IMR-90 (cell line): ENCODE data around the gene SARS1. TPM values are rescaled to one million over a fixed set of nuclear protein-coding genes. Genes with fewer than 3 reads are reported as not detected.

Experiments used
- ATAC-seq: fragments of 200-7000 bp; cut with Tn5 transposase; 2 replicates; pipeline ENCODE4 v1.9.1; 2020; ENCODE audit warnings: low read depth, mild to moderate bottlenecking, moderate library complexity
- BruUV-seq: library from RNA; stranded (reverse); fragments of 400-500 nt; replicated peaks from 2 replicates; lab custom pipeline; 2021; lab: Mats Ljungman, UMichigan
- CTCF ChIA-PET: fragments of 300-600 bp; formaldehyde crosslinking; extraction: SDS; loops from one replicate; lab custom pipeline; 2021; ENCODE audit warnings: antibody characterized with exemption; lab: Yijun Ruan, JAX
- POLR2A ChIA-PET: fragments of 300-600 bp; sonication (Branson Sonifier 250); formaldehyde crosslinking; loops from one replicate; lab custom pipeline; 2022; ENCODE audit warnings: antibody characterized with exemption; ENCODE audit not compliant: unreplicated experiment; lab: Charles Lee
- DNase-seq: peaks from one replicate; pipeline ENCODE4 v3.0.0; 2013
- H2AFZ ChIP-seq: replicated peaks from 2 replicates; pipeline ENCODE3; 2013; ENCODE audit warnings: low read length, mild to moderate bottlenecking; ENCODE audit not compliant: poor library complexity
- H2AK5ac ChIP-seq: 2 replicates; pipeline ENCODE4 v1.6.1; 2013; ENCODE audit warnings: low read depth, low read length, inconsistent platforms
- H2AK9ac ChIP-seq: replicated peaks from 2 replicates; pipeline ENCODE3; 2013; ENCODE audit warnings: mild to moderate bottlenecking, low read depth, low read length, moderate library complexity; ENCODE audit not compliant: poor library complexity
- H2BK120ac ChIP-seq: 2 replicates; pipeline ENCODE4 v1.6.1; 2013; ENCODE audit warnings: low read depth, low read length, inconsistent platforms
- H2BK15ac ChIP-seq: 3 replicates; pipeline ENCODE4 v1.6.1; 2013; ENCODE audit warnings: low read depth, low read length, inconsistent platforms
- H2BK20ac ChIP-seq: 2 replicates; pipeline ENCODE4 v1.6.1; 2013; ENCODE audit warnings: low read depth, mild to moderate bottlenecking, inconsistent platforms, low read length, moderate library complexity
- H2BK5ac ChIP-seq: 2 replicates; pipeline ENCODE4 v1.6.1; 2013; ENCODE audit warnings: mild to moderate bottlenecking, low read depth, low read length, inconsistent platforms; ENCODE audit not compliant: poor library complexity, severe bottlenecking
- H3K14ac ChIP-seq: replicated peaks from 2 replicates; pipeline ENCODE4 v1.6.1; 2013; ENCODE audit warnings: low read depth, low read length, inconsistent platforms
- H3K18ac ChIP-seq: 2 replicates; pipeline ENCODE4 v1.6.1; 2013; ENCODE audit warnings: low read depth, low read length, control low read depth
- H3K23ac ChIP-seq: 2 replicates; pipeline ENCODE4 v1.6.1; 2013; ENCODE audit warnings: low read depth, low read length, inconsistent platforms
- H3K27ac ChIP-seq: 2 replicates; pipeline ENCODE4 v1.5.1; 2013; ENCODE audit warnings: mild to moderate bottlenecking, control low read depth, low read length; ENCODE audit not compliant: insufficient read depth
- H3K27me3 ChIP-seq: 2 replicates; pipeline ENCODE4 v1.6.1; 2013; ENCODE audit warnings: low read length; ENCODE audit not compliant: control insufficient read depth, insufficient read depth
- H3K36me3 ChIP-seq: 2 replicates; pipeline ENCODE4 v1.6.1; 2013; ENCODE audit warnings: low read length, mixed read lengths; ENCODE audit not compliant: control insufficient read depth, insufficient read depth
- H3K4ac ChIP-seq: 2 replicates; pipeline ENCODE4 v1.6.1; 2013; ENCODE audit warnings: low read depth, low read length, inconsistent platforms
- H3K4me1 ChIP-seq: 2 replicates; pipeline ENCODE4 v1.6.1; 2013; ENCODE audit warnings: low read length, mixed read lengths; ENCODE audit not compliant: control insufficient read depth, insufficient read depth
- H3K4me2 ChIP-seq: 2 replicates; pipeline ENCODE4 v1.6.1; 2013; ENCODE audit warnings: low read depth, mild to moderate bottlenecking, control low read depth, low read length, moderate library complexity
- H3K4me3 ChIP-seq: 2 replicates; pipeline ENCODE4 v1.5.1; 2013; ENCODE audit warnings: low read depth, mild to moderate bottlenecking, control low read depth, low read length, moderate library complexity; ENCODE audit not compliant: insufficient read depth
- H3K56ac ChIP-seq: 2 replicates; pipeline ENCODE4 v1.6.1; 2013; ENCODE audit warnings: low read length, inconsistent platforms; ENCODE audit not compliant: insufficient read depth; ENCODE audit errors: extremely low read depth
- H3K79me1 ChIP-seq, 2 experiments: 2 replicates each; pipeline ENCODE4 v1.6.1; 2013; ENCODE audit warnings: low read length in 2 of 2, inconsistent platforms in 1 of 2, low read depth in 1 of 2
- H3K9ac ChIP-seq: 2 replicates; pipeline ENCODE4 v1.6.1; 2013; ENCODE audit warnings: low read depth, low read length, control low read depth
- H3K9me1 ChIP-seq: 2 replicates; pipeline ENCODE4 v1.6.1; 2013; ENCODE audit warnings: low read length, inconsistent platforms; ENCODE audit not compliant: insufficient read depth
- H3K9me3 ChIP-seq: 2 replicates; pipeline ENCODE4 v1.6.1; 2013; ENCODE audit warnings: low read length; ENCODE audit not compliant: control insufficient read depth, insufficient read depth
- H4K20me1 ChIP-seq: 2 replicates; pipeline ENCODE4 v1.6.1; 2013; ENCODE audit warnings: low read length, inconsistent platforms; ENCODE audit not compliant: insufficient read depth
- H4K5ac ChIP-seq: 2 replicates; pipeline ENCODE4 v1.6.1; 2013; ENCODE audit warnings: mild to moderate bottlenecking, low read depth, low read length, control low read depth
- H4K8ac ChIP-seq, 2 experiments: 2 replicates each; pipeline ENCODE4 v1.6.1; 2013; ENCODE audit warnings: low read depth in 2 of 2, low read length in 2 of 2, control low read depth in 1 of 2, inconsistent platforms in 1 of 2
- H4K91ac ChIP-seq: 2 replicates; pipeline ENCODE4 v1.6.1; 2013; ENCODE audit warnings: low read depth, low read length, inconsistent platforms; ENCODE audit not compliant: insufficient read depth
- BHLHE40 ChIP-seq: fragments of 150-350 bp; IDR thresholded peaks from 2 replicates; pipeline ENCODE4 v1.6.1; 2016; ENCODE audit warnings: mild to moderate bottlenecking, low read depth, low read length
- CEBPB ChIP-seq: IDR thresholded peaks from 2 replicates; pipeline ENCODE4 v1.6.1; 2012; ENCODE audit warnings: low read depth, low read length, improper control_type of control experiment
- CHD1 ChIP-seq: IDR thresholded peaks from 2 replicates; pipeline ENCODE4 v1.6.1; 2012; ENCODE audit warnings: low read depth, low read length, improper control_type of control experiment
- FOS ChIP-seq: fragments of 150-350 bp; IDR thresholded peaks from 2 replicates; pipeline ENCODE4 v1.6.1; 2016; ENCODE audit warnings: low read depth, low read length
- MAFK ChIP-seq: IDR thresholded peaks from 2 replicates; pipeline ENCODE4 v1.6.1; 2012; ENCODE audit warnings: low read depth, low read length, improper control_type of control experiment
- MAZ ChIP-seq: IDR thresholded peaks from 2 replicates; pipeline ENCODE4 v1.6.1; 2012; ENCODE audit warnings: low read depth, mild to moderate bottlenecking, low read length, improper control_type of control experiment, moderate library complexity, borderline replicate concordance
- MXI1 ChIP-seq: IDR thresholded peaks from 2 replicates; pipeline ENCODE4 v1.6.1; 2012; ENCODE audit warnings: low read depth, mild to moderate bottlenecking, low read length, moderate library complexity, borderline replicate concordance
- NFE2L2 ChIP-seq: fragments of 150-350 bp; IDR thresholded peaks from 2 replicates; pipeline ENCODE4 v1.6.1; 2016; ENCODE audit warnings: low read depth, mild to moderate bottlenecking, low read length
- POLR2A ChIP-seq: IDR thresholded peaks from 2 replicates; pipeline ENCODE4 v1.6.1; 2012; ENCODE audit warnings: mild to moderate bottlenecking, low read depth, low read length
- RAD21 ChIP-seq: IDR thresholded peaks from 2 replicates; pipeline ENCODE4 v1.6.1; 2012; ENCODE audit warnings: low read length, improper control_type of control experiment
- RCOR1 ChIP-seq: IDR thresholded peaks from 2 replicates; pipeline ENCODE4 v1.6.1; 2012; ENCODE audit warnings: mild to moderate bottlenecking, low read length, improper control_type of control experiment; ENCODE audit not compliant: insufficient replicate concordance
- RFX5 ChIP-seq: IDR thresholded peaks from 2 replicates; pipeline ENCODE4 v1.8.0; 2012; ENCODE audit warnings: low read depth, mild to moderate bottlenecking, low read length, moderate library complexity
- SMC3 ChIP-seq: fragments of 150-350 bp; IDR thresholded peaks from 2 replicates; pipeline ENCODE4 v1.6.1; 2016; ENCODE audit warnings: low read depth, mild to moderate bottlenecking, antibody characterized with exemption, low read length, moderate library complexity
- WGBS, 2 experiments: methylation state at CpG; one replicate each; pipeline versions ENCODE4 v1.1.5 to v1.1.7; 2013; ENCODE audit warnings: missing lambda C conversion rate in 2 of 2; ENCODE audit not compliant: insufficient read length in 1 of 2; ENCODE audit errors: extremely low coverage in 2 of 2; 5-methylcytosine and 5-hydroxymethylcytosine counted together
- dilution Hi-C: fragments of 300-500 bp; cut with HindIII; formaldehyde crosslinking; loops from one replicate; pipeline ENCODE4 v1.14.3; 2018; ENCODE audit warnings: low sequenced_read_pairs; ENCODE audit not compliant: unreplicated experiment
- in situ Hi-C: fragments of 300-500 bp; cut with MboI; formaldehyde crosslinking; loops from 3 replicates; pipeline ENCODE4 v1.14.3; 2019; ENCODE audit warnings: low sequenced_read_pairs, inconsistent platforms, mixed read lengths
- intact Hi-C: fragments of 100-400 bp; cut with micrococcal nuclease; formaldehyde crosslinking; loops from 2 replicates; pipeline ENCODE4 v1.10.0; 2022
- polyA plus RNA-seq, 3 experiments: library from polyadenylated mRNA; depleted of rRNA; stranded (reverse); fragments of >200 nt; gene quantifications; 2 replicates each; pipeline ENCODE4 v1.2.3, GENCODE V29; 2012; ENCODE audit warnings: low replicate concordance in 1 of 3
- total RNA-seq: library from RNA; depleted of rRNA; stranded (reverse); fragments of >200 nt; gene quantifications from 2 replicates; pipeline ENCODE4 v1.2.3, GENCODE V29; 2012
- TF ChIP-seq, protein P1 (sequence below): fragments of 150-350 bp; IDR thresholded peaks from 2 replicates; pipeline ENCODE4 v1.6.1; 2016; ENCODE audit warnings: low read depth, mild to moderate bottlenecking, low read length, moderate library complexity, borderline replicate concordance
- TF ChIP-seq, protein P2 (sequence below): fragments of 150-350 bp; IDR thresholded peaks from 2 replicates; pipeline ENCODE4 v1.6.1; 2017; ENCODE audit warnings: mild to moderate bottlenecking, antibody characterized with exemption, low read length, low read depth
- TF ChIP-seq, protein P3 (sequence below): conservative IDR thresholded peaks from 2 replicates; pipeline ENCODE4 v1.5.1; 2012; ENCODE audit warnings: mild to moderate bottlenecking, low read depth, low read length, improper control_type of control experiment

SARS1 gene
- total and polyA plus RNA-seq, 2 of the 4 experiments (the other 2 are of a cell fraction): 231 to 348 TPM

DNA sequence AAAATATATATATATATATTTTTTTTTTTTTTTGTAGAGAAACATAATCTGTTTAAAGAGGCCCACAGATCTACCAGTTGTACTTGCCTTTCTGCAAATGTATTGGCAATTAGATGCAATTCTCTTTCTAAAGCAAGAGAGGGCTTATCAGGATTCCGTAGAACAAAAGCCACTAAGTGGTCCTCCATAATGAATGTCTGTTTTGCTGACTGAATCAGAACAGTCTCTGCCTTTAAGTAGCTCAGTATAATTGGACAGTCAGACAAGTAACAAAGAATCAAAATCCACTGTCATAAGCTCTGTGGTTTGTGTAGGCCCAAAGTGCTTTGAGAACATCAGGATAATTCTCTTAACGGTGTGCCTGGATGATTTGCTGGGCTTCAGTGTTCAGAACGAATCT is 17.3 kb downstream of the SARS1 start:
- Histone ChIP-seq H3K27ac (no peak overlapping the region), H3K79me1 (peaks cover 26 to 84% of the 10 kb centered on the region in 2 experiments), H3K27me3 (no peaks in the 10 kb centered on the region), H2BK20ac (no peak overlapping the region), H3K18ac (no peak overlapping the region), H4K8ac (no peak overlapping the region), H2AK5ac (no peak overlapping the region), H2AK9ac (no peak overlapping the region), H3K36me3 (peaks cover 54% of the 10 kb centered on the region), H4K20me1 (peaks cover 64% of the 10 kb centered on the region), H2AFZ (no peak overlapping the region), H2BK15ac (no peak overlapping the region), H3K9me3 (no peaks in the 10 kb centered on the region), H3K4me3 (no peak overlapping the region), H3K9ac (no peak overlapping the region), H3K4ac (no peak overlapping the region), H3K23ac (no peak overlapping the region), H4K5ac (no peak overlapping the region), H3K9me1 (peaks cover 13% of the 10 kb centered on the region), H3K4me2 (no peak overlapping the region), H3K4me1 (peaks cover 15% of the 10 kb centered on the region), H2BK120ac (no peak overlapping the region), H4K91ac (no peak overlapping the region), H3K14ac (no peak overlapping the region), H3K56ac (no peak overlapping the region), H2BK5ac (no peak overlapping the region)
- ChIA-PET POLR2A (no interaction called here), CTCF (interaction anchor here (1.2 kb wide), 1 partner anchor 155 kb away, joined by 6 read pairs; the partner anchor contains the start of gene TAF13)
- TF ChIP-seq RFX5 (no peak), RAD21 (no peak), CEBPB (no peak), MXI1 (no peak), MAFK (no peak), CHD1 (no peak), BHLHE40 (no peak), MAZ (no peak), FOS (no peak), SMC3 (no peak), POLR2A (no peak), RCOR1 (no peak), NFE2L2 (no peak)
- TF ChIP-seq, protein P1, sequence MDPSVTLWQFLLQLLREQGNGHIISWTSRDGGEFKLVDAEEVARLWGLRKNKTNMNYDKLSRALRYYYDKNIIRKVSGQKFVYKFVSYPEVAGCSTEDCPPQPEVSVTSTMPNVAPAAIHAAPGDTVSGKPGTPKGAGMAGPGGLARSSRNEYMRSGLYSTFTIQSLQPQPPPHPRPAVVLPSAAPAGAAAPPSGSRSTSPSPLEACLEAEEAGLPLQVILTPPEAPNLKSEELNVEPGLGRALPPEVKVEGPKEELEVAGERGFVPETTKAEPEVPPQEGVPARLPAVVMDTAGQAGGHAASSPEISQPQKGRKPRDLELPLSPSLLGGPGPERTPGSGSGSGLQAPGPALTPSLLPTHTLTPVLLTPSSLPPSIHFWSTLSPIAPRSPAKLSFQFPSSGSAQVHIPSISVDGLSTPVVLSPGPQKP: no peak
- TF ChIP-seq, protein P2, sequence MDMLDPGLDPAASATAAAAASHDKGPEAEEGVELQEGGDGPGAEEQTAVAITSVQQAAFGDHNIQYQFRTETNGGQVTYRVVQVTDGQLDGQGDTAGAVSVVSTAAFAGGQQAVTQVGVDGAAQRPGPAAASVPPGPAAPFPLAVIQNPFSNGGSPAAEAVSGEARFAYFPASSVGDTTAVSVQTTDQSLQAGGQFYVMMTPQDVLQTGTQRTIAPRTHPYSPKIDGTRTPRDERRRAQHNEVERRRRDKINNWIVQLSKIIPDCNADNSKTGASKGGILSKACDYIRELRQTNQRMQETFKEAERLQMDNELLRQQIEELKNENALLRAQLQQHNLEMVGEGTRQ: no peak
- TF ChIP-seq, protein P3, sequence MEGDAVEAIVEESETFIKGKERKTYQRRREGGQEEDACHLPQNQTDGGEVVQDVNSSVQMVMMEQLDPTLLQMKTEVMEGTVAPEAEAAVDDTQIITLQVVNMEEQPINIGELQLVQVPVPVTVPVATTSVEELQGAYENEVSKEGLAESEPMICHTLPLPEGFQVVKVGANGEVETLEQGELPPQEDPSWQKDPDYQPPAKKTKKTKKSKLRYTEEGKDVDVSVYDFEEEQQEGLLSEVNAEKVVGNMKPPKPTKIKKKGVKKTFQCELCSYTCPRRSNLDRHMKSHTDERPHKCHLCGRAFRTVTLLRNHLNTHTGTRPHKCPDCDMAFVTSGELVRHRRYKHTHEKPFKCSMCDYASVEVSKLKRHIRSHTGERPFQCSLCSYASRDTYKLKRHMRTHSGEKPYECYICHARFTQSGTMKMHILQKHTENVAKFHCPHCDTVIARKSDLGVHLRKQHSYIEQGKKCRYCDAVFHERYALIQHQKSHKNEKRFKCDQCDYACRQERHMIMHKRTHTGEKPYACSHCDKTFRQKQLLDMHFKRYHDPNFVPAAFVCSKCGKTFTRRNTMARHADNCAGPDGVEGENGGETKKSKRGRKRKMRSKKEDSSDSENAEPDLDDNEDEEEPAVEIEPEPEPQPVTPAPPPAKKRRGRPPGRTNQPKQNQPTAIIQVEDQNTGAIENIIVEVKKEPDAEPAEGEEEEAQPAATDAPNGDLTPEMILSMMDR: no peak
- DNase-seq: no peak
- WGBS, 2 experiments: 62% methylated on average over 2 of the region's 3 CpGs; no CpG with 5 or more reads in 1 of the 2 experiments
- no peak for ATAC-seq
- intact Hi-C loops: no loop called here
- dilution Hi-C loops: no loop called here
- no TSS peak for BruUV-seq
- in situ Hi-C loops: no loop called here
